HG02870 (cell line): ENCODE measurements around the gene IQCE.

Experiments
- ATAC-seq: cut with Tn5 transposase; IDR thresholded peaks from one replicate; pipeline ENCODE4 v1.9.1; 2021; ENCODE audit warnings: mild to moderate bottlenecking, moderate library complexity; ENCODE audit not compliant: unreplicated experiment

IQCE gene

DNA sequence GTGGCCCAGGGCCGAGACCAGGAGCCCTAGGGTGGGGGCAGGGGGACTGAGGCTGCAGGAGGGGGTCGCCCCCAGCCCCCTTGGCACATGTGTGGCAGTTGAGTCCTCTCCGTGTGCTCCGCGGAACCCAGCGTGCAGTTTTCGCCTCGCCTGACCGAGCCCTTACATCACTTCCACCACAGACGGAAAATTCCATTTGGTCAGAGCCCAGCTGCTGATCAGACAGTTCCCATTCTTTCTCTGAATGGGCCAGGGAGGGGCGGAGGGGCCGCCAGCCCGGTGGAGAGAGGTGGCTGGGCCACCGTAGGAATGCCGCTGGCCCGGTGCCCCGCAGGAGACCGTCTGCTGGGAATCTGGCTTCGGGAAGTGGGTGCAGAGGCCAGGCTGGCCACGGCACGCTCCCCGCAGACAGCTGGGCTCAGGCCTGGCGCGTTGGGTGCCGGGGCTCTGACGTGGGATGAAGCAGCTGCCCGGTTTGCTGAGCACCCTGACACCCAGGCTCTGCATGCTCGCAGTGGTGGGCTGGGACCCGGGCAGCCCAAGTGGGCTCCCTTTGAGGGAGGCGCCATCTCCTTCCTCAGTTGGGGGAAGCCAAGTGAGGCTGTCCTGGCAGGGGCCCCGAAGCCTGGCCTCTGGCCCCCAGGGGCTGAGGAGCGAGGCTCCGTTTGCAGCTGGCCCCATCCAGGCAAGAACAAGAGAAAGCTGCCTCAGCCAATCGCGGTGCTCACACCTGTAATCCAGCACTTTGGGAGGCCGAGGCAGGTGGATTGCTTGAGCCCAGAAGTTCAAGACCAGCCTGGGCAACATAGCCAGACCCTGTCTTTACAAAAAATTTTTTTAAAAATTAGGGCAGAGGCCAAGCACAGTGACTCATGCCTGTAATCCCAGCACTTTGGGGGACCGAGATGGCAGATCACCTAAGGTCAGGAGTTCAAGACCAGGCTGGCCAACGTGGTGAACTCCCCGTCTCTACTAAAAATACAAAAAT lies 82.9 kb downstream of the IQCE start:
- peak; percentile 53 for ATAC-seq

DNA sequence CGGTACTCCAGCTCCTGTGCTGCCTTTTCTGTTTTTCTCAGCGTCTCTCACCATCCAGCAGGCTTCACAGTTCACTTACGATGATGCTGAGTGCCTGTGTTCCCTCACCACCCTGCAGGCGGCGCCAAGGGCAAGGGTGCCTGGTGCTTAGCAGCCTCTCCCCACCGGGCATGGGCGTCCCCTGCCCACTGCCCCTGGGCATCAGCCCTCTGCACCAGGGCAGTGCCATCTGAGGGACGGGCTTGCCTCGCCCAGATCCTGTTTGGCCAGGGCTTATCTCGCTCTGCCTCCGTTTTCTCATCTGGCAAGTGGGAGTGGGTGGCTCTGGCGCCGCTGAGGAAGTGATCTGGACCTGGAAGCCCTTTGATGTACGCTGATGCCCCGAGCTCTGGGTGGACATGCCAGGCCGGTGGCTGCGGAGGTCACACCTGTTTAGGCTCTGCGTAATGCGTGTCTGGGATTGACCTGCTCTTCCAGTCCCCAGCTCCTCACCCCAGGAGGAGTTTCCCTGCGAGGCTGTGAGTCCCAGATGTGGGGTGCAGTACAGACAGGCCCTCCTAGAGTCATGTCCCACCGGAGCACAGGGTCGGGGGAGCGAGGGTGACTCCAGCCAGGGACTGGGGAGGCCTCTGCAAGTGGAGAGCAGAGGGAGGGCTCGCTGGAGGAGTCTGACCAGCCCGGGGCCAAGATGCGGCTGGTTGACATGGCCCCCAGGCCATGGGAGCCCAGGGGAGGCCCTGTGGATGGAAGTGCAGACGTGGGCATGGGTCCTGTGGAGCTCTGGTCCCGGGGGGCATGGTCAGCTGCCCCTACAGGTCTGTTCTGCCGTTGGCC lies 84.8 kb downstream of the IQCE start:
- no peak for ATAC-seq

DNA sequence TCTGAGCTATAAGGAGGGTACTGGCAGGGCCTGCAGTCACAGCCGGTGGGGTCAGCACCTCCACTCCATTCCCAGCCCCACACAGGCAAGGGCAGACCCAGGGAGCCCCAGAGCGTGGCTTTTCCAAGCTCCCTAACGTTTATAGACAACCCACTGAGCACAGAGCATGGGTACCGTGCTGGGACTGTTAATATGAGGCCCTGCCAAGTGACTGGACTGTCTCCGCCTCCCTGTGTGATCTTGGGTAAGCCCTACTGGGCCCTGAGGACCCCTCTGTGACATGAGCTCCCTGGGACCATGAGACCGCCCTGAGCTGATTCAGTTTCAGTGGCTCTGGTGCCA lies 85.4 kb downstream of the IQCE start:
- ATAC-seq = no peak

DNA sequence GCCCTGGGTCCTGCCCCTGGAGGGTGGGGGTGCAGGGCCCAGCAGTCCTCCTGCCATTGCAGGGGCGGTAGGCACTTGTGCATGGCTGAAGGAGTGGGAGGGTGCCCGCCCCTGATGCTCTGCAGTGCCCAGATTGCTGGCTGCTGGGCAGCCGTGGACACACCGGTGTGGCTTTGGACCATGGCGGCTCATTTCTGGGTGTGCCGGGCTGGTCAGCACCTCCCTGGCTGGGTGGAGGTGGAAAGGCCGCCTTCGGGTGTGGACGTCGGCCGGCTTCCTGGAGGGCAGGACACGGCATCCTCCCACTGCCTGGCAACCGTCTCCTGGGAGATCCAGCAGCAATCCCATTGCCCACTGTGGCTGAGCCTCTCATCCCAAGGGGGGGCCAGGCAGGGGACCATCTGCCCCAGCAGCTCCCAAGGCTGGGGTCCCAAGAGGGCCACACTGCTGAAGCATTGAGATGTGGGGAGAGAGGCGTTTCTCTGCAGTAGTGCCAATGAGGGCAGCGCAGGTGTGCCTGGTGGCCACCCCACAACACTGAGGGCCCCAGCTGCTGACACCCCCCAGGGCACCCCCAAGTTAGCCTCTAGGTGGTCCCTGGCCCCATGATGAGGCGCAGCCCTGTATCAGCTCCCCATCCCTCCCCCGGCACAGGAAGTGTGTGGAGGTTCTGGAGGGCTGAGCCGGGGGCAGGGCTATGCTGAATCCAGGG lies 85.9 kb downstream of the IQCE start:
- ATAC-seq = peak; percentile 27

DNA sequence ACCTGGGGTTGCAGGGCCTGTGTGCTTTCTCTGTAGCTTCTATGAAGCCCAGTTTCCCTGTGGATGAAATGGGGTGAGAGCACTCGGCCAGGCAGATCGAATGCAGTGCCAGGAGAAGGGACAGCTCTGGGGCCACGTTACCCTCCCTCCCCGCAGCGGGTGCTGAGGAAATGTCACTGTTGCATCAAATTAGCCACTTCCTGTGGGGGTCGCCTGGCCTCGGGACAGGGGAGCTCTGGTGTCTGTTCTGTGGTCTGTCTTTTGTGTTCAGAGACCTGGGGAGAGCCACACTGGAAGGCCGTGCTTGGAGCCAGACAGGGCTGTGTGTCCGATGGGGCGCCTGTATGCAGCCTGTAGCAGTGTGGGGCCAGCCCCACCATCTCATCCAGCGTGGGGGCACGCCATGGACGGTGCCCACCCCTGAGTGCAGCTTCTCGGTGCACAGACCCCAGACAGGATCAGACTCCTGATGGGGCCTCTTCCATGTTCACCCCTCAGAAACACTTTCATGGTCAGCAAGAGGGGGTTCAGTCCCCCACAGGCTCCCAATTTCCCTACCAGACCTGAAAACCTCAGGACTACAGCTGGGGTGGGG lies 86.6 kb downstream of the IQCE start:
- peak; percentile 36 for ATAC-seq

DNA sequence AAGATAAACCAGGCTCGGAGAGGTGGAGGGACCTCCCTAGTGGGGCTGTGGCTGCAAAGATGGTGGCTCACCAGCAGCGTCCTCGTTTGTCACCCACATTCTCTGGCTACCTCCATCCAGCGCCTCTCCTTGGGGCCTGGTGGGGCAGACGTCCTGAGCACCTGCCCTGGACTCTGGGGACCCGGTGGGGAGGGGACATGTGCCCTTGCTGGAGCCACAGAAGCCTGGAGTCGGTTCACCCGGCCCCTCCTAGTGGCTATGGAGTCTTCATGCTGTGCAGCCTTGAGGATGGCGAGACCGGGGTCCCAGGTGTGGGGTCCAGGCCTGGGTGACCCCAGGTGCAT lies 87.5 kb downstream of the IQCE start:
- ATAC-seq = no peak

DNA sequence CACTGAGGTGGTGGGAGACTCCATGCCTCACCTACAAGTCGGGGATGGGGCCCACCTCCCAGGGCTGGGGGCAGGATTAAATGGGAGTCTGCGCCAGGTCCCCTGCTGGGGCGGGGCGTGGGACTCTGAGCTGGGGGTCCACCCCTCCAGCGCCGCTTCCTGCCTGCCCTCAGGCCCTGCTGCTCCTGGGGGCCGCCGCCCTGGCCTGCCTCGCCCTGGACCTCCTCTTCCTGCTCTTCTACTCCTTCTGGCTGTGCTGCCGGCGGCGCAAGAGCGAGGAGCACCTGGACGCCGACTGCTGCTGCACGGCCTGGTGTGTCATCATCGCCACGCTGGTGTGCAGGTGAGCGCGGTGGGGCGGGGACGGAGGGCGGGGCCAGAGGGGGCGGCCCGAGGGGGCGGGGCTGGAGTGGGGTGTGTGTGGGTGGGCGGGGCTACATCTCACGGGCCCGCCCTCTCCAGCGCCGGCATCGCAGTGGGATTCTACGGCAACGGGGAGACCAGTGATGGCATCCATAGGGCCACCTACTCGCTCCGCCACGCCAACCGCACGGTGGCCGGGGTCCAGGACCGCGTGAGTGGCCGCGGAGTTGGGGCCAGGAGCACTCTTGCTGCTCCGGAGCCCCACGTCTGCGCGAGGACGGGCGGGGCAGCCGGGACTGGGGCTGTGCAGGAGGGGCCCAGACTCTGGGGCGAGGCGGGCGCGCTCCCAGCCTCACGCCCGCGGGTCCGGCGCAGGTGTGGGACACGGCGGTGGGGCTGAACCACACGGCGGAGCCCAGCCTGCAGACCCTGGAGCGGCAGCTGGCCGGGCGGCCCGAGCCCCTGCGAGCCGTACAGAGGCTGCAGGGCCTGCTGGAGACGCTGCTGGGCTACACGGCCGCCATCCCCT lies 88.1 kb downstream of the IQCE start:
- ATAC-seq = no peak

DNA sequence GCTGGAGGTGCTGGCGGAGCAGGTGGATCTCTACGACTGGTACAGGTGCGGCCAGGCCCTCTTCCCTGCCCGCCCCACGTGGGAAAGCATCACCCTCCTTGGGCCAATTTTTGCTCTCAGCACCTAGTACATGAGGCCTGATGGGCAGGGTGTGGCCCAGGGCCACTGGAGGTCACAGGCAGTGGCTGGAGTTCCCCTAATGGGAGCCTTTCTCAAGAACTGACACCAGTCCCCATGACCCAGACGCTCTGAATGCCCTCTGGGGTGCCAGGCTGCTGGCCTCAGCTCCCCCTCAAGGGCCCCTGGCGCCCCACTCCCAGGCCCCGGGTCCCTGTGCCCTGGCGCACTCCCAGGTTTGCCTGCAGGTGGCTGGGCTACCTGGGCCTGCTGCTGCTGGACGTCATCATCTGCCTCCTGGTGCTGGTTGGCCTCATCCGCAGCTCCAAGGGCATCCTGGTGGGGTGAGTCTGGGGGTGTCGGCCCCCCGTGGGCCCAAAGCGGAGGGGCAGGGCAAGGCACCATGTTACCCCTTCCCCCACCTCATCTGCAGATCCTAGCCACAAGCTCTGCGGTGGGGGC lies 88.9 kb downstream of the IQCE start:
- ATAC-seq = no peak

DNA sequence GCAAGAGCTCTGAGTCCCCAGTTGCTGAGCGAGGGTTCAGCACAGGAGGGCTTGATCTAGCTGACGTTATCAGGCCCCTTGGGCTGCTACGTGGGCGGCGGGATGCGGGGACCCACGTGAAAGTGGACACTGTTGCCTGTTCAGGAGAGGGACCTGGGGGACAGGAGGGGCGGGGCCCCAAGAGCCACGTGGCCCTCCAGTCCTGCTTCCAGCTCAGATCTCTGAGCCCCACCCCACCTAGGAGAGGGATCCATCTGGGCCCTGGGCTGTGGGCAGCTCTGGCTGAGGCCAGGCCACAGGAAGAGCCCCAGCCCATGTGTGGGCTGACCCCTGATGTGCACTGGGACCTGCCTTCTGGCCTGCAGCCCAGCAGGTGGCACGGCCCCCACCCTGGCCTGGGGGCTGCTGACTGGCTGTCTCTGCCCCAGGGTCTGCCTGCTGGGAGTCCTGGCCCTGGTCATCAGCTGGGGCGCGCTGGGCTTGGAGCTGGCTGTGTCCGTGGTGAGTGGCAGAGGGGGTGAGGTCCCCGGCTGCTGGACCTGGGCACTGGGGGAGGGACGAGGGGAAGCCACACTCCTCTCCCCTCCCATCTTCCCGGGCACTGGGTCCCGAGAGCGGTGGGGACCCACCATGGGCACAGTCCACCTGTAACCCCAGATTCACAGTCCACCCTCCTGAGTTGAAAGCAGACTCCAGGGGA lies 90.5 kb downstream of the IQCE start:
- no peak for ATAC-seq

DNA sequence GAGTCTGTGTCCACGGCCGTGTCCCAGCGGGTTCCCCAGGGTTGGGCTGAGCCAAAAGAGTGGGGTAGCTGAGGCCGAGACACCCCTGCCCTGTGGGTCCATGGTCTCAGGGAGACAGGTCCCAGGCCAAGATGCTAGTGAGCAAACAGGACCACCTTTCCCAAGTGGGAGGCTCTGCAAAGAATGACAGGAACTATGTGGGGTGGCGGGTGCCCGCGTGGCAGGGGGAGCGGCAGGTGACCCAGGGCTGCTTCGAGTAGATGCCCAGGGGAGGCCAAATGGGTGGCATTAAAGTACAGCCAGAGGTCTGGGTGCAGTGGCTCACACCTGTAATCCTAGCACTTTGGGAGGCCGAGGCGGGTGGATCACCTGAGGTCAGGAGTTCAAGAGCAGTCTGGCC lies 91.2 kb downstream of the IQCE start:
- ATAC-seq = no peak

DNA sequence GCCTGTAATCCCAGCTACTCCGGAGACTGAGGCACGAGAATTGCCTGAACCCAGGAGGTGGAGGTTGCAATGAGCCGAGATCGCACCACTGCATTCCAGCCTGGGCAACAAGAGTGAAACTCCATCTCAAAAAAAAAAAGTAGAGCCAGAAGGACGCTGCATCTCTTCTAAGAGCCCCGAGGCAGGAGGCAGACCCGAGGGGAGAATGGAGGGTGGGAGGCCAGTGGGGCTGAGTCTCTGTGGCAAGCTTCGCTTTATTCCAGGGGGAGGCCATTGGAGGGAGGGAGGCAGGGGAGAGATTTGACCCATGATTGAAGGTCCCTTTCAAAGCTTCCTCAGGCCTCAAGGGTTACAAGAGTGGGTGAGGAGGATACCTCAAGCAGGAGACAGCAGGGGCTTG lies 91.7 kb downstream of the IQCE start:
- ATAC-seq = no peak

DNA sequence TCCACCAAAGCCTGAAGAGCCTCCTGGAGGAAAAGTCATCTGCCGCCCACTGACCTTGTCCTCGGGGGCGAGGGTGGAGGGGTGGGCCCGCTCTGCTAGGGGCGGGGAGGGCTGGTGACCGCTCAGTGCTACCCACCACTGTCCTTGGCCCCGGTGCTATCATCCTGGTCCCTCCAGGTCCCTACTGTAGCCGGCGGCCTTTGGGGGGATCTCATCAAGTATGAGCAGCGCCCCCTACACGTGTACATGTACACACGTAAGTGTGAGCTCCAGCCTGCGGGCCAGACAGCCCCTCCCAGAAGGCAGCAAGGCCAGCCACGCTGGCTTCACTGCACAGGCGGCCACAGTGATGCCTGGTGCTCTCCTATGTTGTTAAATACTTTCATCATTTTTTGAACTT lies 92.6 kb downstream of the IQCE start:
- ATAC-seq = no peak

DNA sequence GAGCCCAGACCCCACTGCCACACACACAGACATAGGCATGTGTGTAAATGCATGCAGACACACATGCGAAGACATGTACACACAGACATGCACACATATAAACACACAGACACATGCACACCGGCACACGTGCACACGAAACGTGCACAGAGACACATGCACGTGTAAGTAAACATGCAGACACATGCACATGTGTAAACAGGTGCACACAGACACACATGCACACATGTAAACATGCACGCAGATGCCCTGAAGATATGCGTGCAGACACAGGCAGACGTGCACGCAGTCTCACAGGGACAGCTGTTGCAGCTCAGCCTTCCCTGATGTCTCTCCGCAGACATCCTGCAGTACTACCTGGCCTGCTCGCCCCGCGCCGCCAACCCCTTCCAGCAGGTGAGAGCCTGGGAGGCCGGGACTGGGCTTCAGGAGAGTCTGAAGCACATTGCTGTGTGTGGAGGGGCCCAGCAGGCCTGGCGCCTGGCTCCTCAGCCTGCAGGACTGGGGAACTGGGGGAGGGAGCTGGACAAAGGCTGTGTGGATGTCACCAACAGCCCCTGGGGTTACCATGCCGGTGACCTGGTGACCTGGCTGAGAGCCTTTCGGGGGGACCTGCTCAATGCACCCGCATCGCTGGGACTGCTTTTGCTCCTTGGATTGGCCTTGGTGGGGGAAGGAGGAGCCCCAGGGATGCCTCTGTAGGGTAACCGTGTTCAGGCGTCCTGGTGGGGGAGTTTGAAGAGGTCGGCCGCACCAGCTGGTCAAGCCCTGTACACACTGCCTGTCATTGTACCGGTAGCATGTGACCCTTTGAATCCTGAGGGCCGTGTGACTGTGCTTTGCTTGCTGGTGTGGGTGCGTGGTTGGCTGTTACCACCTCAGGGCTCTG lies 93.3 kb downstream of the IQCE start:
- no peak for ATAC-seq

DNA sequence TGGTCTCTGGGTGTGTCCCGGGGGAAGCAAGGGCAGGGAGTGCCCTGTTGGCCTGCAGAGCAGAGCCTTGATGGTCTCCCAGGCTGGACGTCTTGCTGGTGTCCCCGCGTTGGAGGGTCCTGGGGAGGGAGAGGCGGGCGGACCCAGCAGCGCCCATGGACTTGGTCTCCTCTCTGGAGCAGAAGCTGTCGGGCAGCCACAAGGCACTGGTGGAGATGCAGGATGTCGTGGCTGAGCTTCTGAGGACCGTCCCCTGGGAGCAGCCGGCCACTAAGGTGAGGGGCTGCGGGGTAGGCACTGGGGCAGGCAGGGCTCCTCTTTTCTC lies 93.9 kb downstream of the IQCE start:
- ATAC-seq = no peak

DNA sequence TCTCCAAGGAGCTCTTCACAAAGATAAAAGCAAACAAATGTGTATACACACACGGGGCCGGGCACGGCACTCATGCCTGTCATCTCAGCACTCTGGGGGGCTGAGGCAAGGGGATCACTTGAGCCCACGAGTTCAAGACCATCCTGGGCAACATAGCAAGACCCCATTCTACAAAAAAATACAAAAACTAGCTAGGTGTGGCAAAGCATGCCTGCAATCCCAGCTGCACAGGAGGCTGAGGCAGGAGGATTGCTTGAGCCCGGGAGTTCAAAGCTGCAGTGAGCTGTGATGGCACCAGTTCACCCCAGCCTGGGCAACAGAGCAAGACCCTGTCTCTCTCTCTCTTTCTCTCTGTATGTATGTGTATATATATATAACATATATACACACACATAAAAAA lies 95.3 kb downstream of the IQCE start:
- no peak for ATAC-seq

DNA sequence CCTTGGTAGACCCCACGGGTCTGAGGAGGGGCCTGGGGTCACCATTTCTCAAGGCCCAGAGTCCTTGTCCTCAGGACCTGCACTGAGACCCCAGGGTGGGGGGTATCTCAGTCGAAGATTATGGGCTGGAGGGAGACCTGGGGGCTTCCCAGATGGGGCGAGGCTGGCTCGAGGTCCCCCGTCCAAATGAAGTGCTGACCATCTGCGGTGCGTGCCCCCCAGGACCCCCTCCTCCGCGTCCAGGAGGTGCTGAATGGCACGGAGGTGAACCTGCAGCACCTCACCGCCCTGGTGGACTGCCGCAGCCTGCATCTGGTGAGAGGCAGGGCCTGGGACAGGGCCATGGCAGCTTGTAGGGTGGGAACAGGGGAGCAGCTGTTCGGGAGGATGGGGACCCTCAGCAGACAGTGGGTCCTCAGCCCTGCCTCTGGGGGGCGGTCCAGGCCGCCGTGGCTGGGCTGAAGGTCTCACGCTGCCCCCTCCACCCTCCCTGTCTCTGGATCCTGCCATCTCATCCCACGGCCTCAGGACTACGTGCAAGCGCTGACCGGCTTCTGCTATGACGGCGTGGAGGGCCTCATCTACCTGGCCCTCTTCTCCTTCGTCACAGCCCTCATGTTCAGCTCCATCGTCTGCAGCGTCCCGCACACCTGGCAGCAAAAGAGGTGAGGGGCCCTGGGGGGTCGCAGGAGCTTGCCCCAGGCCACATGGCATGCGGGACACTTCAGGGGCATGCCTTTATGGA lies 97.3 kb downstream of the IQCE start:
- no peak for ATAC-seq

DNA sequence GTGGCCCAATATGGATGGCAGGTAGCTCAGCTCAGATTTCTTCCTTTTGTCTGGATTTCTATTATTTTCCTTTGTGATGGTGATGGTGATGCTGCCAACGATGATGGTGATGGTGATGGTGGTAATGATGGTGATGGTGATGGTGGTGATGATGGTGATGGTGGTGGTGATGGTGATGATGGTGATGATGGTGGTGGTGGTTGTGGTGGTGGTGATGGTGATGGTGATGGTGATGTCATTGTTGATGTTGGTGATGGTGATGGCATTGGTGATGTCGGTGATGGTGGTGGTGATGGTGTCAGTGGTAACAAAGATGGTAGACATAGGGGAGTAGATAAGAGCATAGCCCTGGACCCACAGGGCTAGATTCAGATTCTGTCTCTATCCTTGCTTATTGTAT lies 98.4 kb downstream of the IQCE start:
- ATAC-seq = no peak
